GM21737 (cell line): Measurements from ENCODE around the gene PKP3.
"Not testable (repeated sequence)": the region's sequence is repeated elsewhere in the genome, so short reads cannot be mapped to it uniquely, and the experiment has no call there.

Source experiments
- ATAC-seq: cut with Tn5 transposase; IDR thresholded peaks from one replicate; pipeline ENCODE4 v1.9.1; 2021; ENCODE audit warnings: mild to moderate bottlenecking, moderate library complexity; ENCODE audit not compliant: unreplicated experiment

The PKP3 gene

GRCh38 chr11:394858-395655, 1.0 kb downstream of the PKP3 start:
- no peak for ATAC-seq

DNA sequence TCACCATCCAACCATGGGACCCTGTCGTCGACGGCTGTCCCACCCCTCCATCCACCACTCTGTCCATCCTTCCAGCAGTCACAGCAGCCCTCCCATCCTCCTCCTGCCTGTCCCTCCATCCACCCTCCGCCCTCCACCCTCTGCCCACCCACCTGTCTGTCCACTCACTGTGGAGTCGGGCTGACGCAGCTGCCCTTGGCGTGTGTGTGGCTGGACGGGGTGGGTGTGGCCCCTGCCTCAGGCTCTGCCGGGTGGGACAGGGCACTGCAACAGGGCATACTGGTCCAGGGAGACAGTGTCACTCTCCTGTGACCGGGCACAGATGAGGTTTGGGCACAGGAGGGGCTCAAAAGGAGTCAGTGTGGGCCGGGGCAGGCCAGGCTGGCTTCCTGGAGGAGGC, 1.9 kb downstream of the PKP3 start:
- no peak for ATAC-seq

DNA sequence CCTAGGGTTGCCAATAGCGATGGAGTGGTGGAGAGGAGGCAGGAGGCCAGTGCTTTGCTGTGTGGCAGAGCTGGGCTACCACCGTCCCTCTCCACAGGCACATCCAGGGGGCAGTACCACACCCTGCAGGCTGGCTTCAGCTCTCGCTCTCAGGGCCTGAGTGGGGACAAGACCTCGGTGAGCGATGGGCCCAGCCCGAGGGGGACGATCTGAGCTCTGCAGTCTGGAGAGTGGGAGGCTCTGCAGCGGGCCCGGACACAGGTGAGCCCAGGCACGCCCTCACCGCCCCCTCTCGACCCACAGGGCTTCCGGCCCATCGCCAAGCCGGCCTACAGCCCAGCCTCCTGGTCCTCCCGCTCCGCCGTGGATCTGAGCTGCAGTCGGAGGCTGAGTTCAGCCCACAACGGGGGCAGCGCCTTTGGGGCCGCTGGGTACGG, 2.5 kb downstream of the PKP3 start:
- no peak for ATAC-seq

GRCh38 chr11:396948-397548, 3.0 kb downstream of the PKP3 start:
- no peak for ATAC-seq

GRCh38 chr11:398826-399225, 4.8 kb downstream of the PKP3 start:
- ATAC-seq: no peak

GRCh38 chr11:399731-400211, 5.8 kb downstream of the PKP3 start:
- no peak for ATAC-seq

- ATAC-seq: no peak
Measured at GRCh38 chr11:400241-400689, 6.3 kb downstream of the PKP3 start.

DNA sequence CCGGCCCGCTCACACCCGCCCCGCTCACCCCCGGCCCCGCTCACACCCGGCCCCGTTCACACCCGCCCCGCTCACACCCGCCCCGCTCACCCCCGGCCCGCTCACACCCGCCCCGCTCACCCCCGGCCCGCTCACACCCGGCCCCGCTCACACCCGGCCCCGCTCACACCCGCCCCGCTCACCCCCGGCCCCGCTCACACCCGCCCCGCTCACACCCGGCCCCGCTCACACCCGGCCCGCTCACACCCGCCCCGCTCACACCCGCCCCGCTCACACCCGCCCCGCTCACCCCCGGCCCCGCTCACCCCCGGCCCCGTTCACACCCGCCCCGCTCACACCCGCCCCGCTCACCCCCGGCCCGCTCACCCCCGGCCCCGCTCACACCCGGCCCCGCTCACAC, 7.2 kb downstream of the PKP3 start:
- not testable (repeated sequence) for ATAC-seq

DNA sequence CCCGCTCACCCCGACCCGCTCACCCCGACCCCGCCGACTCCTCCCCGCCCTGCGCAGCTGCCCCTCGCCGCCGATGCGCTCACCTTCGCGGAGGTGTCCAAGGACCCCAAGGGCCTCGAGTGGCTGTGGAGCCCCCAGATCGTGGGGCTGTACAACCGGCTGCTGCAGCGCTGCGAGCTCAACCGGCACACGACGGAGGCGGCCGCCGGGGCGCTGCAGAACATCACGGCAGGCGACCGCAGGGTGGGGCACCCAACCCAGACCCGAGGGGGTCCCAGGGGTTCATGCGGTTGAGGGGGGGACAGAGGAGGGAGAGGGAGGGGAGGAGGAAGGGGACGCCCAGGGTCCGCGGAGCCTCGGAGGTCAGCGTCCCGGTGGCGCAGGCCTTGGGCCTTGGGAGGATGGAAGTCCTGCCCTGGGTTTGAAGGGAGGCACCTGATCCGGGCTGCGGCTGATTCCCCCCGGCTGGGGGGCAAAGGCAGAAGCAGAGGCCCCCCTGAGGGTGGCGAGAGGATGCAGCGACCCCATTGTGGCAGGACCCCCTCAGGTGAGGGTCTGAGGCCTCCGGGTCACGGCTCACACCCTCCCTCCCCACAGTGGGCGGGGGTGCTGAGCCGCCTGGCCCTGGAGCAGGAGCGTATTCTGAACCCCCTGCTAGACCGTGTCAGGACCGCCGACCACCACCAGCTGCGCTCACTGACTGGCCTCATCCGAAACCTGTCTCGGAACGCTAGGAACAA, 9.2 kb downstream of the PKP3 start:
- ATAC-seq: no peak

- ATAC-seq: no peak
Measured at GRCh38 chr11:403761-404431, 9.9 kb downstream of the PKP3 start.

GRCh38 chr11:404551-405264, 10.7 kb downstream of the PKP3 start:
- ATAC-seq: no peak

DNA sequence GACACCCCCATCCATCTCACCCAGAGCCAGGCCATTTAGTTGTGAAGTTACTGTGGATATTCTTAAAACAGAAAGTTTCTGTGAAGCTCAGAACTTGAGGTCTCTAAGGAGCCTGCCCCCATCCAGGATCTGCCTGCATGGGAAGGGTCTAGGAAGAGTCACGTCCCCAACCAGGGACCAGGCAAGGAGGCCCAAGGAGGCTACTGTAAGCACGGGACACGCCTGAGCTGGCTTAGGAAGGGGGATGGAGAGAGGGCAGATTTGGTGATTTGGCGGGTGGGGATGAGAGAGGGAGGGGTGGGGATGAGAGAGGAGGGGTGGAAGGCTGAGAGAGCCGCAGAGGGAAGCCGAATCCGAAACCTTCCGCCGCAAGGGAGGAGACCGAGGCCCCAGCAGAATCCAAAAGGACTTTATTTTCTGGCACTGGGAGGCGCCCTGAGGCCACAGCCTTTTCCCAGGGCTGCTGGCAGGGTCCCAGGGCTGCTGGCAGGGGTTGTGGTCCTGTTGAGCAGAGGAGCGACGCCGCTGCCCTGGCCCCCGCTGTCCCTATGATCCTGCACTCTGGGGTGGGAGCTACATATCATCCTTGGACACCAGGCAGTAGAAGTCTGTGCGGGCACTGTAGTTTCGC, 11.4 kb downstream of the PKP3 start:
- ATAC-seq: no peak

DNA sequence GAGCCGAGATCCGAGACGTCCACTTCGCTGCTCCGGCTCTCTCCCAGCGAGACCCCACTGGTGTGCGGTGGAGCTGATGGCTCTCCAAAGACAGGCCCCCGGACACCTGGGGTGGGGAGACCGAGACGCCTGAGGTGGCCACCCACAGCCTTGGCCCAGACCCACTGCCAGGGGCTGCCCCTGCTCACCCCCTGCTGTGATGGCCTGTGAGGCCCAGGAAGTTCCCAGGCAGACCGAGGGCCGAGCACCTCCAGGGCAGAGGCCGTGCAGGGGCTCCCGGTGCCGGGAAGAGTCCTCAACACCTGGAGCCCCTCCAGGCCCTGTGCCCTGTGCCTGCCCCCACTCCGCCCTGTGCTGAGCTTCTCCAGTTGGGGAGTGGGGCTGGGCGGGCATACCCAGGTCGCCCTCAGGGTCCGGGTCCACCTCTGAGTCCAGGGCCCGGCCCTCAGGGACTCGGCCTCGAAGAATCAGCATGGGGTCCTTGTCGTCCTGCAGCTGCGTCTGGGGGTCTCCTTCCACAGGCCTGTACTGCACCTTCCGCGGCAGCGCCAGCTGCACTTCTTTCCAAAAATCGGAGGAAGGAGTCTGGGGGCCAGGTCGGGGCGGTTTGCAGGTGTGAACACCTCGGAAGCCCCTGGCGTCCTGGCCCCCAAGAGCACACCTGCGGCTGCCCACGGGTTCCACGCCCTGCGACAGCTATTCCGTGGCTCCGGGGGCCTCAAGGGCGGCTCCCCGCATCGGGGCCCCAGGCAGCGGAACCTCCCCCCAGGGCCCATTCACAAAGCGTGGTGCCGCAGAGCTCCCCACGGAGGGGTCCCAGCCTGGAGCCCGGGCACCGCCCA, 12.2 kb downstream of the PKP3 start:
- no peak for ATAC-seq

GRCh38 chr11:406796-407650, 13.0 kb downstream of the PKP3 start:
- peak; percentile 62 for ATAC-seq

DNA sequence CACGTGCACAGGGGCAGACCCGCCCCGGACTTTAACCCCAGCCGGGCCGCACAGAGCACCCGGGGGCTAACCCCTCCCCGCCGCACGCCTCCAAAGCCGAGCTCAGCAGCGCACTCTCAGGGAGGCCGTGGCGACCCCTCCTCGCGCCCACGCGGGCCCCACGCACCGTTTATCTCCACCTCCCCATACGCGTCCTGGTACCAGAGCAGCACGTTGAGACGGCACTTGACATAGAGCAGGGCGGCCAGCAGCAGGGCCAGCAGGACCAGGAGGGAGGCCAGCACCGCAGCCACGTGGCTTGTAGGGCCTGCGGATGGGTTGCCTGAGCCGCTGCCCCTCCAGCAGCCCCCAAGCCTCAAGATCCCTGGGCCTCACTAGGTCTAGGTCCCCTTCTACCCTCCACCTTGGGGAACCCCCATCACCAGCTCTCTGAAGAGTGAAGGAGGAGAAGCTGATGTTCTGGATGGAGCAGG, 13.7 kb downstream of the PKP3 start:
- no peak for ATAC-seq

- no peak for ATAC-seq
Measured at GRCh38 chr11:408154-409007, 14.4 kb downstream of the PKP3 start.

GRCh38 chr11:409008-409599, 15.1 kb downstream of the PKP3 start:
- ATAC-seq: no peak
